A549 (cell line): ENCODE data around the gene BPIFB1.

Experiments used
- CHD4 ChIP-seq: fragments of 200-600 bp; sonication (generic); IDR thresholded peaks from 2 replicates; pipeline ENCODE4 v1.6.1; 2016; ENCODE audit warnings: antibody characterized with exemption, mild to moderate bottlenecking, borderline replicate concordance
- HEYL ChIP-seq: fragments of 250-450 bp; sonication (Bioruptor Pico); IDR thresholded peaks from 2 replicates; pipeline ENCODE4 v1.8.0; 2021; ENCODE audit warnings: mild to moderate bottlenecking, moderate library complexity
- MAFK ChIP-seq: fragments of 450-650 bp; IDR thresholded peaks from 2 replicates; pipeline ENCODE4 v1.6.1; 2014; ENCODE audit not compliant: partially characterized antibody
- MYC ChIP-seq: IDR thresholded peaks from 2 replicates; pipeline ENCODE4 v1.6.1; 2012; ENCODE audit warnings: mild to moderate bottlenecking, inconsistent platforms, low read length, improper control_type of control experiment, borderline replicate concordance
- NFE2L2 ChIP-seq: fragments of 150-350 bp; conservative IDR thresholded peaks from 2 replicates; pipeline ENCODE4 v1.6.1; 2014; ENCODE audit warnings: low read length
- NR3C1 ChIP-seq: fragments of >200 bp; sonication (Bioruptor Twin); formaldehyde crosslinking; IDR thresholded peaks from 3 replicates; pipeline ENCODE4 v1.6.1; 2017
- POLR2A ChIP-seq: IDR thresholded peaks from 2 replicates; pipeline ENCODE4 v1.6.1; 2012; ENCODE audit warnings: mild to moderate bottlenecking, low read length
- RAD21 ChIP-seq, 2 experiments: fragments of >200 bp in 1 of 2; sonication (Bioruptor Twin) in 1 of 2; formaldehyde crosslinking in 1 of 2; IDR thresholded peaks in 1 of 2; conservative IDR thresholded peaks in 1 of 2; 2 replicates in 1 of 2; 3 replicates in 1 of 2; pipeline ENCODE4 v1.6.1; 2012 to 2018; ENCODE audit warnings: inconsistent platforms in 1 of 2
- TF ChIP-seq, protein P1 (sequence below): fragments of >200 bp; sonication (Bioruptor Twin); formaldehyde crosslinking; IDR thresholded peaks from 3 replicates; pipeline ENCODE4 v1.5.1; 2016
- TF ChIP-seq, protein P2 (sequence below): fragments of 150-350 bp; IDR thresholded peaks from 2 replicates; pipeline ENCODE4 v1.6.1; 2014; ENCODE audit warnings: low read depth, mild to moderate bottlenecking, low read length
- TF ChIP-seq, protein P3 (sequence below): IDR thresholded peaks from 2 replicates; pipeline ENCODE4 v1.6.1; 2012

DNA sequence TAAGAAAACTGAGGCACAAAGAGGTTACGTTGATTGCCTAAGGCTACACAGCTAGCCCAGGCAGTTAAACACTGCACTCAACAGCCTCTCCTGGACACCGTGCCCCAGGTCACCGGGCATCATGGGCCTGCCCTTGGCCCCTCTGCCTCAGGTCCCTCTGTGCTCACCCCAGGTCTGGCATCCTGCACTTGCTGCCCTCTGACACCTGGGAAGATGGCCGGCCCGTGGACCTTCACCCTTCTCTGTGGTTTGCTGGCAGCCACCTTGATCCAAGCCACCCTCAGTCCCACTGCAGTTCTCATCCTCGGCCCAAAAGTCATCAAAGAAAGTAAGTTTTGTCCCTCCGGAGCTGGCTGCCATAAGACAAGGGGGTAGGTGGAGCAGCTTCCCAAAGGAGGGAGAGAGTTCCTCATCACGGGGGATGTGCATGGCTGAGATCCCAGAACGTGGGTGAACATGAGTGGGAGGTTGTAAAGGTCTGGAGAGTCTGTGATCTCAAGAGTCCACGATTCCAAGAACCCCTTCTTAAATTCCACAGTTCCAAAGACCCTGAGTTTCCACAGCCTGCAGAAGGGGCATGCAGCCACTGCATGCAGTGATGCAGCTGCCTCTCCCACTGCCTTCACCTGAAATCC is 3.0 kb downstream of the BPIFB1 start:
- TF ChIP-seq, protein P1, sequence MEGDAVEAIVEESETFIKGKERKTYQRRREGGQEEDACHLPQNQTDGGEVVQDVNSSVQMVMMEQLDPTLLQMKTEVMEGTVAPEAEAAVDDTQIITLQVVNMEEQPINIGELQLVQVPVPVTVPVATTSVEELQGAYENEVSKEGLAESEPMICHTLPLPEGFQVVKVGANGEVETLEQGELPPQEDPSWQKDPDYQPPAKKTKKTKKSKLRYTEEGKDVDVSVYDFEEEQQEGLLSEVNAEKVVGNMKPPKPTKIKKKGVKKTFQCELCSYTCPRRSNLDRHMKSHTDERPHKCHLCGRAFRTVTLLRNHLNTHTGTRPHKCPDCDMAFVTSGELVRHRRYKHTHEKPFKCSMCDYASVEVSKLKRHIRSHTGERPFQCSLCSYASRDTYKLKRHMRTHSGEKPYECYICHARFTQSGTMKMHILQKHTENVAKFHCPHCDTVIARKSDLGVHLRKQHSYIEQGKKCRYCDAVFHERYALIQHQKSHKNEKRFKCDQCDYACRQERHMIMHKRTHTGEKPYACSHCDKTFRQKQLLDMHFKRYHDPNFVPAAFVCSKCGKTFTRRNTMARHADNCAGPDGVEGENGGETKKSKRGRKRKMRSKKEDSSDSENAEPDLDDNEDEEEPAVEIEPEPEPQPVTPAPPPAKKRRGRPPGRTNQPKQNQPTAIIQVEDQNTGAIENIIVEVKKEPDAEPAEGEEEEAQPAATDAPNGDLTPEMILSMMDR: no peak
- TF ChIP-seq RAD21 (conservative IDR thresholded peaks at IDR 0.05 in 1 of 2, IDR thresholded peaks at IDR 0.05 in 1 of 2): no peak
- TF ChIP-seq NFE2L2: no peak
- TF ChIP-seq POLR2A: no peak
- no peak for TF ChIP-seq MAFK
- TF ChIP-seq CHD4: no peak
- TF ChIP-seq HEYL (CRISPR knock-in tag): no peak
- TF ChIP-seq, protein P2, sequence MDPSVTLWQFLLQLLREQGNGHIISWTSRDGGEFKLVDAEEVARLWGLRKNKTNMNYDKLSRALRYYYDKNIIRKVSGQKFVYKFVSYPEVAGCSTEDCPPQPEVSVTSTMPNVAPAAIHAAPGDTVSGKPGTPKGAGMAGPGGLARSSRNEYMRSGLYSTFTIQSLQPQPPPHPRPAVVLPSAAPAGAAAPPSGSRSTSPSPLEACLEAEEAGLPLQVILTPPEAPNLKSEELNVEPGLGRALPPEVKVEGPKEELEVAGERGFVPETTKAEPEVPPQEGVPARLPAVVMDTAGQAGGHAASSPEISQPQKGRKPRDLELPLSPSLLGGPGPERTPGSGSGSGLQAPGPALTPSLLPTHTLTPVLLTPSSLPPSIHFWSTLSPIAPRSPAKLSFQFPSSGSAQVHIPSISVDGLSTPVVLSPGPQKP: no peak
- TF ChIP-seq MYC: no peak
- TF ChIP-seq, protein P3, sequence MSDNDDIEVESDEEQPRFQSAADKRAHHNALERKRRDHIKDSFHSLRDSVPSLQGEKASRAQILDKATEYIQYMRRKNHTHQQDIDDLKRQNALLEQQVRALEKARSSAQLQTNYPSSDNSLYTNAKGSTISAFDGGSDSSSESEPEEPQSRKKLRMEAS: no peak
- no peak for TF ChIP-seq NR3C1
